C4-2B (cell line): ENCODE results near the gene EML5.

Source experiments
- H3K27ac ChIP-seq: fragments of 450-650 bp; 2 replicates; pipeline ENCODE4 v1.5.1; 2017
- CTCF ChIP-seq: fragments of 450-650 bp; conservative IDR thresholded peaks from 2 replicates; pipeline ENCODE4 v1.5.1; 2017; ENCODE audit warnings: mild to moderate bottlenecking
- ZFX ChIP-seq: fragments of 450-650 bp; IDR thresholded peaks from 2 replicates; pipeline ENCODE4 v1.6.1; 2017

The EML5 gene

DNA sequence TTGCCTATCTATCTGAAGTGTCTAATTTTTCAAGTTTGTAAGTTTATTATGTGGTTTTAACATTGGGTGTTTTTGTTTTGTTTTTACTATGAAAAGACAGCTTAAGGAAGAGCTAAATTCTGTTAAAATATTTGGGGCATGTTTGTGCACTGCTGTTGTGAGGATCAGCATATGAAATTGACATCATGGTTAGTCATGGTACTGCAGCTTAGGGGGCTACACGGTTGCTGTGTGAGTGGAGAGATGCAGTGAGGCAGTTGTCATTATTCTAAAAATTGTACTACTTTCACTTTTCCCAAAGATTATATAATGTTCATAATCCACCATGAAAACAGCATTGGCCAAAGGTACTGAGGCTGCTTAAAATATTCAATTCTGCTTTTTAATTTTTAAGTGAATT lies 180.9 kb downstream of the EML5 start:
- no peak overlapping the region for H3K27ac ChIP-seq
- no peak for TF ChIP-seq ZFX
- TF ChIP-seq CTCF, result no peak

GRCh38 chr14:88607829-88608228 lies 184.9 kb downstream of the EML5 start:
- TF ChIP-seq CTCF (no peak), ZFX (no peak)
- no peak overlapping the region for H3K27ac ChIP-seq

- no peak overlapping the region for H3K27ac ChIP-seq
- TF ChIP-seq ZFX, result no peak
- no peak for TF ChIP-seq CTCF
Measured at GRCh38 chr14:88605594-88605993, 187.2 kb downstream of the EML5 start.

DNA sequence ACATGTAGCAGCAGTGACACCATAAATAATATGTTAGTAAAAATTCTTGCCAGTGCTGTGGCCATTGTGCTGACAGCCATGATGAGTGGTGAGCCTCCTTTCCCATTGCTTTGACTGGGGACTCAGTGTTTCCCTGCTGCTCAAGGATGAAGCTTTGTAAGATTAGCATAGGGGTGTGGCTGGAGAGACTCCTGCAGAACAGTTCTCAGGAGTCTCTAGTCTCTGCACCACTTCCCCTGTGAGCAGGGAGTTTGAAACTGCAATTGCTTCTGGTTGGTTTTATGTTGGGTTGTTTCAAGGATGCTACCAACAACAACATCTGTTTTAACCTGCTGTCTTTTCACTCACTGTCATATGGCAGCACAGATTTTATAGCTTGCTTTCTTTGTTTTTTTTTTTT lies 188.5 kb downstream of the EML5 start:
- no peak overlapping the region for H3K27ac ChIP-seq
- TF ChIP-seq ZFX (no peak), CTCF (no peak)

- H3K27ac ChIP-seq, result no peak overlapping the region
- TF ChIP-seq ZFX (no peak), CTCF (no peak)
Measured at GRCh38 chr14:88599761-88600439, 192.9 kb downstream of the EML5 start.

DNA sequence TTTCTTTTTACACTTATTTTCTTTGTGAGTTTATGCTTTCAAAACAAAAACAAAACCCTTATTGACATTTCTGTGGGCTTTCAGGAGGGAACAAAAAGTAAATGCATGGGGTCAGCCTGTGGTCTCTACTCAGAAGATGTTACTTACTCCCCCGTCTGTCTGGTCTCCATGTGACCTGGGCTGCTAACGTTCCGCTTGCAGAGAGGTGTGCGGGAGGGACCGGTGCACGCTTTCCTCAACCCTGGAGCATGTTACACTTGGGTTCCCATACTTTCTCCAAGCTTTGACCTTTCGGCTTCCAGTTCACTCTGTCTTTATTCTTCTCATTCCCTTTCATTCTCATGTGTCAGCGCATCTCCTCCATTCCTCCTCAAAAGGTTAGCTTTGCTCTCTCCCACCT lies 193.4 kb downstream of the EML5 start:
- no peak overlapping the region for H3K27ac ChIP-seq
- no peak for TF ChIP-seq CTCF
- TF ChIP-seq ZFX, result no peak

DNA sequence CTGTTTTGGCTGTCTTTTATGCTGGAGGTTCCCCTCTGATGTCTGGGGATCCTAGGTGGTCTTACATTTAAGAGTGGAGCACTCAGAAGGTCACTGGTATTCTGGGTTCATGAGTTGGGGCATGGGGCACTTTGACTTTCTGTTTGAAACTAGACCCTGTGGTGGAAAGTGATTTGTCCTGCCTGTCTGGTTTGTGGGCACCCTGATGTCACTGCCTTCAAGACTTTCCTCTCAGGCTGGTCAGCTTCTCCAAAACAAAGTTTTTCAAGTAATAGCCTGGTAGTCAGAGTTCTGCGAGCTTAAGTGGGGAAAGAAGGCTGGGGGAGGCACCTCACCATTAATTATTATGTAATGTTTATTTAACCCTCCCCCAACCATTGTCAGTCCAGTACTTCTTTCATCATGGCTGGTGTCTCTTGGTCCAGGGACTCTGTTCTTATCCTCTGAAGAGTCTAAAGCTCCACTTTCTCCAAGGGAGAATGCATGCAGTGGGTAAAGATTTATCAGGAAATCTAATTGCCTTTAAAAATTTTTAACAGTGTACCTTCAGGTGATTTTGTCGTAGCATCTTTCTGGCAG lies 194.6 kb downstream of the EML5 start:
- no peak for TF ChIP-seq CTCF
- no peak for TF ChIP-seq ZFX
- no peak overlapping the region for H3K27ac ChIP-seq
